NT2/D1 (cell line): ENCODE data around the gene FBLIM1.

Experiments used
- DNase-seq: peaks from one replicate; pipeline ENCODE4 v3.0.0-alpha.2; 2011; ENCODE audit warnings: low read depth, low spot score
- H3K27me3 ChIP-seq: 2 replicates; pipeline ENCODE4 v1.6.0; 2011; ENCODE audit warnings: mild to moderate bottlenecking; ENCODE audit not compliant: insufficient read length, insufficient read depth
- H3K36me3 ChIP-seq: 2 replicates; pipeline ENCODE4 v1.6.1; 2011; ENCODE audit warnings: mild to moderate bottlenecking, low read length, mixed read lengths; ENCODE audit not compliant: insufficient read depth, insufficient read length
- H3K4me1 ChIP-seq: 2 replicates; pipeline ENCODE4 v1.5.1; 2011; ENCODE audit not compliant: insufficient read depth, insufficient read length
- H3K4me3 ChIP-seq: 2 replicates; pipeline ENCODE4 v1.5.1; 2011; ENCODE audit warnings: low read depth; ENCODE audit not compliant: insufficient read length
- H3K9ac ChIP-seq: 2 replicates; pipeline ENCODE4 v1.6.0; 2011; ENCODE audit warnings: low read depth; ENCODE audit not compliant: insufficient read length
- H3K9me3 ChIP-seq: 2 replicates; pipeline ENCODE4 v1.5.1; 2011; ENCODE audit warnings: mild to moderate bottlenecking, low read length; ENCODE audit not compliant: insufficient read depth
- SUZ12 ChIP-seq: IDR thresholded peaks from 2 replicates; pipeline ENCODE4 v1.6.1; 2011; ENCODE audit not compliant: insufficient read length, insufficient read depth; ENCODE audit errors: extremely low read depth
- YY1 ChIP-seq: IDR thresholded peaks from 2 replicates; pipeline ENCODE4 v1.6.1; 2011; ENCODE audit not compliant: insufficient read length, insufficient read depth
- ZNF274 ChIP-seq: IDR thresholded peaks from 2 replicates; pipeline ENCODE4 v1.6.1; 2011; ENCODE audit warnings: mild to moderate bottlenecking, low read depth, low read length

Gene FBLIM1

GRCh38 chr1:15830258-15830657 is 71.7 kb downstream of the FBLIM1 start:
- Histone ChIP-seq H3K9me3 (no peaks in the 10 kb centered on the region), H3K9ac (no peak overlapping the region), H3K4me1 (no peaks in the 10 kb centered on the region), H3K4me3 (no peak overlapping the region), H3K27me3 (no peaks in the 10 kb centered on the region), H3K36me3 (no peaks in the 10 kb centered on the region)
- no peak for DNase-seq
- TF ChIP-seq ZNF274: no peak
- no peak for TF ChIP-seq YY1
- TF ChIP-seq SUZ12: no peak

- H3K36me3 ChIP-seq: no peaks in the 10 kb centered on the region
- DNase-seq: no peak
- no peak overlapping the region for H3K9ac ChIP-seq
- no peak for TF ChIP-seq ZNF274
- no peak for TF ChIP-seq SUZ12
- no peak for TF ChIP-seq YY1
- H3K4me3 ChIP-seq: no peak overlapping the region
- no peaks in the 10 kb centered on the region for H3K4me1 ChIP-seq
- H3K9me3 ChIP-seq: no peaks in the 10 kb centered on the region
- H3K27me3 ChIP-seq: no peaks in the 10 kb centered on the region
These were observed 74.6 kb downstream of the FBLIM1 start for GRCh38 chr1:15833069-15833679.

- Histone ChIP-seq H3K4me1 (no peaks in the 10 kb centered on the region), H3K4me3 (peak overlapping the region; percentile 65), H3K9me3 (no peaks in the 10 kb centered on the region), H3K36me3 (no peaks in the 10 kb centered on the region), H3K27me3 (no peaks in the 10 kb centered on the region), H3K9ac (peak overlapping the region; percentile 92)
- TF ChIP-seq SUZ12: no peak
- TF ChIP-seq YY1: no peak
- no peak for TF ChIP-seq ZNF274
- DNase-seq: no peak
These were observed 75.3 kb downstream of the FBLIM1 start for GRCh38 chr1:15833842-15834405.

GRCh38 chr1:15834406-15835204 is 76.0 kb downstream of the FBLIM1 start:
- Histone ChIP-seq H3K4me1 (no peaks in the 10 kb centered on the region), H3K9ac (peak overlapping the region; percentile 97), H3K27me3 (no peaks in the 10 kb centered on the region), H3K9me3 (no peaks in the 10 kb centered on the region), H3K4me3 (peak overlapping the region; percentile 65), H3K36me3 (no peaks in the 10 kb centered on the region)
- TF ChIP-seq YY1: peak; percentile 93
- no peak for TF ChIP-seq ZNF274
- no peak for TF ChIP-seq SUZ12
- DNase-seq: peak; percentile 75

GRCh38 chr1:15835205-15835740 is 76.7 kb downstream of the FBLIM1 start:
- DNase-seq: no peak
- H3K4me3 ChIP-seq: peak overlapping the region; percentile 65
- no peaks in the 10 kb centered on the region for H3K36me3 ChIP-seq
- peak overlapping the region; percentile 97 for H3K9ac ChIP-seq
- no peaks in the 10 kb centered on the region for H3K9me3 ChIP-seq
- H3K27me3 ChIP-seq: no peaks in the 10 kb centered on the region
- no peaks in the 10 kb centered on the region for H3K4me1 ChIP-seq
- no peak for TF ChIP-seq YY1
- no peak for TF ChIP-seq ZNF274
- TF ChIP-seq SUZ12: no peak

GRCh38 chr1:15835741-15836510 is 77.3 kb downstream of the FBLIM1 start:
- H3K36me3 ChIP-seq: no peaks in the 10 kb centered on the region
- peak overlapping the region; percentile 65 for H3K4me3 ChIP-seq
- no peaks in the 10 kb centered on the region for H3K27me3 ChIP-seq
- peak overlapping the region; percentile 97 for H3K9ac ChIP-seq
- no peaks in the 10 kb centered on the region for H3K9me3 ChIP-seq
- TF ChIP-seq ZNF274: no peak
- peak; percentile 39 for TF ChIP-seq YY1
- no peaks in the 10 kb centered on the region for H3K4me1 ChIP-seq
- peak; percentile 90 for DNase-seq
